GM23248 (cell line): ENCODE data around the gene PRPF38B. TPM values are rescaled to one million over a fixed set of nuclear protein-coding genes. Genes with fewer than 3 reads are reported as not detected.

Source experiments
- DNase-seq: peaks from one replicate; pipeline ENCODE4 v3.0.0-alpha.2; 2015
- H2AFZ ChIP-seq: fragments of 200-600 bp; sonication (generic); 2 replicates; pipeline ENCODE4 v1.6.1; 2016; ENCODE audit warnings: antibody characterized with exemption
- H3F3A ChIP-seq: fragments of 200-600 bp; sonication (generic); 2 replicates; pipeline ENCODE4 v1.6.1; 2016; ENCODE audit warnings: mild to moderate bottlenecking, antibody characterized with exemption, mixed run types; ENCODE audit not compliant: insufficient read depth
- H3K27ac ChIP-seq: fragments of 200-600 bp; sonication (generic); 2 replicates; pipeline ENCODE4 v1.5.1; 2016; ENCODE audit warnings: mild to moderate bottlenecking
- H3K27me3 ChIP-seq: fragments of 200-600 bp; sonication (generic); replicated peaks from 2 replicates; pipeline ENCODE4 v1.6.1; 2016; ENCODE audit warnings: mild to moderate bottlenecking; ENCODE audit not compliant: insufficient read depth
- H3K36me3 ChIP-seq: fragments of 200-600 bp; sonication (generic); 2 replicates; pipeline ENCODE4 v1.6.1; 2016; ENCODE audit warnings: low read depth, mild to moderate bottlenecking
- H3K4me1 ChIP-seq: fragments of 200-600 bp; sonication (generic); 2 replicates; pipeline ENCODE4 v1.6.1; 2016; ENCODE audit warnings: mild to moderate bottlenecking; ENCODE audit not compliant: insufficient read depth
- H3K4me2 ChIP-seq: fragments of 200-600 bp; sonication (generic); one replicate; pipeline ENCODE4 v1.6.1; 2016; ENCODE audit warnings: mild to moderate bottlenecking; ENCODE audit not compliant: unreplicated experiment
- H3K4me3 ChIP-seq: fragments of 200-600 bp; sonication (generic); 2 replicates; pipeline ENCODE4 v1.5.1; 2016; ENCODE audit warnings: mild to moderate bottlenecking
- H3K79me2 ChIP-seq: fragments of 200-600 bp; sonication (generic); 2 replicates; pipeline ENCODE4 v1.6.1; 2016; ENCODE audit warnings: mild to moderate bottlenecking; ENCODE audit not compliant: insufficient read depth
- H3K9ac ChIP-seq: fragments of 200-600 bp; sonication (generic); 2 replicates; pipeline ENCODE4 v1.6.1; 2016; ENCODE audit warnings: mild to moderate bottlenecking
- H3K9me2 ChIP-seq: fragments of 200-600 bp; sonication (generic); 2 replicates; pipeline ENCODE4 v1.6.1; 2016; ENCODE audit warnings: mixed run types, mild to moderate bottlenecking, moderate library complexity; ENCODE audit not compliant: insufficient read depth
- H3K9me3 ChIP-seq: fragments of 200-600 bp; sonication (generic); one replicate; pipeline ENCODE4 v1.6.1; 2017; ENCODE audit warnings: low read depth
- H4K20me1 ChIP-seq: fragments of 200-600 bp; sonication (generic); 2 replicates; pipeline ENCODE4 v1.6.0; 2016; ENCODE audit not compliant: insufficient read depth
- EZH2 ChIP-seq: fragments of 200-600 bp; sonication (generic); IDR thresholded peaks from 2 replicates; pipeline ENCODE4 v1.6.1; 2018; ENCODE audit warnings: antibody characterized with exemption, mild to moderate bottlenecking; ENCODE audit not compliant: insufficient read depth, poor library complexity, severe bottlenecking
- EZH2phosphoT487 ChIP-seq: fragments of 200-600 bp; sonication (generic); IDR thresholded peaks from 2 replicates; pipeline ENCODE4 v1.6.1; 2018; ENCODE audit warnings: antibody characterized with exemption, moderate library complexity, mild to moderate bottlenecking, low read depth; ENCODE audit not compliant: insufficient read depth
- WGBS, 2 experiments: methylation state at CpG; one replicate each; pipeline ENCODE4 v1.1.6; 2015 to 2017; ENCODE audit warnings: low lambda C conversion rate in 2 of 2, low coverage in 1 of 2; ENCODE audit errors: missing lambda C conversion rate in 2 of 2; 5-methylcytosine and 5-hydroxymethylcytosine counted together
- in situ Hi-C: fragments of 300-500 bp; cut with MboI; formaldehyde crosslinking; loops from 2 replicates; pipeline ENCODE4 v1.15.0; 2020
- polyA plus RNA-seq: library from polyadenylated mRNA; unstranded; fragments of >200 nt; fragmentation: Nextera tagmentation; extraction: Ambion mirVana; gene quantifications from 2 replicates; pipeline ENCODE4 v1.2.1, GENCODE V29; 2016
- total RNA-seq: library from RNA; depleted of rRNA; stranded (reverse); fragments of >200 nt; shearing (Covaris generic); gene quantifications from 2 replicates; pipeline ENCODE4 v1.2.3, GENCODE V29; 2014

The PRPF38B gene
- total and polyA plus RNA-seq, 2 experiments from 2014 or later: 10.9 to 25.6 TPM

DNA sequence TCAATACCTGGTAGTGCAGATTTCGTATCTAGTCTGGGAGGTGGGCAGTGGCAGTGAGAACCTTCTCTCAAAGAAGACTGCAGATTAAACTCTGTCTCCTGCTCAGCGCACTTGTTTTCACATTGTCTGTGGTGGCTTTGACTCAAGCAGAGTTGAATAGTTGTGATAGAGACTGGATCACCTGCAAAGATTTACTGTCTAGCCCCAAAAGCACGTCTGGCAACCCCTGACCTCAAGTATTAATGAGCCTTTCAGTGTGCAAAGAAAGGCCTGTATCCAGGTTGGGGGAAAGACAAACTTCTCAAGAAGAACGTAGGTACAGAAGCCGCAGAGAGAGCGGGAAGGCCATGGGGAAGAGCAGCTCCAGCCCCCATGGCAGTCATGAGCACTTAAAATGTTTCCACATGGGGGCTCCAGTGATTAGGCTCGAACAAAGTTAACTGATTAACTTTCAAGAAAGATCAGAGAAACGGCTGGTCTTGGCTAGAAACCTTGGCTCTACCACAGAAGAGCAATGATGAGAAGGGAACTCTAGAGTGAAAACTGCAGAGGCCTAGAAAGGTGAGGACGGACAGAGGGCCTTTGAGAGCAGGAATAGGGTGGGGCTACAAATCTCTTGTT, 46.4 kb upstream of the PRPF38B start:
- H3K36me3 ChIP-seq: no peaks in the 10 kb centered on the region
- H3K27me3 ChIP-seq: no peaks in the 10 kb centered on the region
- H3K9ac ChIP-seq: no peak overlapping the region
- H3K4me3 ChIP-seq: no peak overlapping the region
- no peaks in the 10 kb centered on the region for H3K79me2 ChIP-seq
- H3K4me1 ChIP-seq: peaks cover 8% of the 10 kb centered on the region
- H4K20me1 ChIP-seq: no peaks in the 10 kb centered on the region
- no peak for DNase-seq
- TF ChIP-seq EZH2 (no peak), EZH2phosphoT487 (no peak)
- no peak overlapping the region for H3K27ac ChIP-seq
- no peak overlapping the region for H2AFZ ChIP-seq
- in situ Hi-C loops: loop anchor here (10.0 kb wide), 1 partner anchor 441 kb away; the partner anchor contains the start of gene SLC25A24
- H3K9me2 ChIP-seq: no peaks in the 10 kb centered on the region
- 81 to 85% methylated on average over 9 of the region's 9 CpGs for WGBS, 2 experiments
- H3F3A ChIP-seq: peaks cover 6% of the 10 kb centered on the region; the same call in 1 of the 2 replicates
- H3K9me3 ChIP-seq: no peaks in the 10 kb centered on the region
- no peak overlapping the region for H3K4me2 ChIP-seq

DNA sequence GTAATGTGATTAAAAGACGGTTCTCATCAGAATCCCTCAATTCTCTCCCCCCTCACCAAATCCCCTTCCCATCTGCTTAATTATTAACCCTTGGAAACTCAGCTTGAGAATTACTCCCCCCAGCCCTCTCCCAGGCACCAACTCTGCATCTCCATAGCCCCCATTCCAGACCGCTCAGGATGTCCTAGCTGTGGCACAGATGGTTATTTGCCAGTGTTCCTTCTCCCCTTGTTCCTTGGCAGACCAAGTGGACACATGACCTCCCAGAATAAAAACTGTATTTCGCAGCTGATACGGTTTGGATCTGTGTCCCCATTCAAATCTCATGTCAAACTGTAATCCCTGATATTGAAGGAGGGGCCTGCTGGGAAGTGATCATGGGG, 45.9 kb upstream of the PRPF38B start:
- Histone ChIP-seq H3K9me2 (no peaks in the 10 kb centered on the region), H3K27ac (no peak overlapping the region), H3K9me3 (no peaks in the 10 kb centered on the region), H3K4me3 (no peak overlapping the region), H2AFZ (peak overlapping the region; percentile 71; the same call in 1 of the 2 replicates), H3K36me3 (no peaks in the 10 kb centered on the region), H3K27me3 (no peaks in the 10 kb centered on the region), H3K79me2 (no peaks in the 10 kb centered on the region), H3F3A (peaks cover 6% of the 10 kb centered on the region; the same call in 1 of the 2 replicates), H3K9ac (no peak overlapping the region), H4K20me1 (no peaks in the 10 kb centered on the region), H3K4me2 (no peak overlapping the region), H3K4me1 (peaks cover 8% of the 10 kb centered on the region)
- in situ Hi-C loops: loop anchor here (10.0 kb wide), 1 partner anchor 441 kb away; the partner anchor contains the start of gene SLC25A24
- WGBS, 2 experiments: 64 to 67% methylated on average over 4 of the region's 4 CpGs
- DNase-seq: no peak
- no peak for TF ChIP-seq EZH2
- TF ChIP-seq EZH2phosphoT487: no peak

DNA sequence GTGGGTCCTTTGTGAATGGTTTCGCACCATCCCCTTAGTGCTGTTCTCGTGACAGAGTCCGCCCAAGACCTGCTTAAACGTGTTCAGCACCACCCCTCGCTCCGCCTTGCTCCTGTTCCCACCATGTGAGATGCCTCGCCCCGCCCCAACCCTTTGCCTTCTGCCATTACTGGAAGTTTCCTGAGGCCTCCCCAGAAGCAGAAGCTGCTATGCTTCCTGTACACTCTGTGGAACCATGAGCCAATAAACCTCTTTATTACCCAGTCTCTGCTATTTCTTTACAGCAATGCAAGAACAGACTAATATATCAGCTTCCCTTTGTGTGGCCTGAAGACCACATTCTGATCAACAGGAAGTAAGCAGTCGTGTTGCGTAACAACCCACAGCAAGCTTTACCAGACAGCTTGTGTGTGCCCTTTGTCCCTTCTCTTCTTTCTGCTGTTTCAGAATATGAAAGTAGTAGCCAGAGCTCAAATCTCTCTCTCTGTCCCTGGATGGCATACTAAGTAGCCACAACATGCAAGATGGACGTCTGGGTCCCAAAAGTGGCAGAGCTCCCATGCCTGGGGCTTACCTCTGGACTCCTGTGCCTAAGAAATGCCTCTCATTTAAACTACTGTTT, 45.4 kb upstream of the PRPF38B start:
- 87 to 88% methylated on average over 11 of the region's 11 CpGs for WGBS, 2 experiments
- Histone ChIP-seq H3K27ac (0 out of 2 replicates have a peak overlapping the region, but pooled peaks have one; percentile 0), H3K9me3 (no peaks in the 10 kb centered on the region), H4K20me1 (no peaks in the 10 kb centered on the region), H3K79me2 (no peaks in the 10 kb centered on the region), H3F3A (peaks cover 6% of the 10 kb centered on the region; the same call in 1 of the 2 replicates), H3K4me3 (no peak overlapping the region), H2AFZ (peak overlapping the region; percentile 71), H3K4me2 (no peak overlapping the region), H3K9me2 (no peaks in the 10 kb centered on the region), H3K36me3 (no peaks in the 10 kb centered on the region), H3K4me1 (peaks cover 8% of the 10 kb centered on the region), H3K9ac (no peak overlapping the region), H3K27me3 (no peaks in the 10 kb centered on the region)
- in situ Hi-C loops: loop anchor here (10.0 kb wide), 1 partner anchor 442 kb away; the partner anchor contains the start of gene SLC25A24
- TF ChIP-seq EZH2phosphoT487 (no peak), EZH2 (no peak)
- peak; percentile 66 for DNase-seq

DNA sequence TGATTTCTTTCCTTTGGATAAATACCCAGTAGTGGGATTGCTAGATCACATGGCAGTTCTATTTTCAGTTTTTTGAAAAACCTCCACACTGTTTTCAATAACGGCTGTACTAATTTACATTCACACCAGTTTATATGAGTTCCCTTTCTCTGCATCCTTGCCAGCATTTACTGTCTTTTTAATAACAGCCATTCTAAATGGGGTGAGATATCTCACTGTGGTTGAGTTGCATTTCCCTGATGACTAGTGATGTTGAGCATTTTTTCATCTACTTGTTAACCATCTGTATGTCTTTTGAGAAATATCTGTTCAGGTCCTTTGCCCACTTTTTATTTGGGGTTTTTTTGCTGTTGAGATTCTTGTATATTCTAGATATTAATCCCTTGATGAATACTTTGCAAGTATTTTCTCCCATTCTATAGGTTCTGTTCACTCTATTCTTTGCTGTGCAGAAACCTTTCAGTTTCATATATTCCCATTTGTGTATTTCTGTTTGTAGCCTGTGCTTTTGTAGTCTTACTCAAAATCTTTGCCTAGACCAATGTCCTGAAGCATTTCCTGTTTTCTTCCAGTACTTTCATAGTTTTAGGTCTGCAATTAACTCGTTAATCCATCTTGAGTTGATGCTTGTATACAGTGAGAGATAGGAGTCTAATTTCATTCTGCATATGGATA, 38.5 kb upstream of the PRPF38B start:
- Histone ChIP-seq H3K27me3 (no peaks in the 10 kb centered on the region), H3F3A (no peaks in the 10 kb centered on the region), H3K4me1 (no peaks in the 10 kb centered on the region), H2AFZ (no peak overlapping the region), H4K20me1 (no peaks in the 10 kb centered on the region), H3K9me2 (no peaks in the 10 kb centered on the region), H3K9ac (no peak overlapping the region), H3K4me3 (no peak overlapping the region), H3K9me3 (no peaks in the 10 kb centered on the region), H3K36me3 (no peaks in the 10 kb centered on the region), H3K79me2 (no peaks in the 10 kb centered on the region), H3K27ac (no peak overlapping the region), H3K4me2 (no peak overlapping the region)
- DNase-seq: peak; percentile 11
- whole genome bisulfite sequencing, 2 experiments: 65 to 68% methylated on average over 2 of the region's 2 CpGs
- TF ChIP-seq EZH2 (no peak), EZH2phosphoT487 (no peak)
- in situ Hi-C loops: no loop called here
